CD4-positive, alpha-beta T cell treated with Interleukin-6 at 100 ng/mL for 8 hours (primary cell): ENCODE measurements around the gene POU6F2.

Source experiments
- DNase-seq: peaks from one replicate; pipeline ENCODE4 v3.0.0-alpha.2; 2020; ENCODE audit warnings: mixed read lengths, low spot score

Gene POU6F2

DNA sequence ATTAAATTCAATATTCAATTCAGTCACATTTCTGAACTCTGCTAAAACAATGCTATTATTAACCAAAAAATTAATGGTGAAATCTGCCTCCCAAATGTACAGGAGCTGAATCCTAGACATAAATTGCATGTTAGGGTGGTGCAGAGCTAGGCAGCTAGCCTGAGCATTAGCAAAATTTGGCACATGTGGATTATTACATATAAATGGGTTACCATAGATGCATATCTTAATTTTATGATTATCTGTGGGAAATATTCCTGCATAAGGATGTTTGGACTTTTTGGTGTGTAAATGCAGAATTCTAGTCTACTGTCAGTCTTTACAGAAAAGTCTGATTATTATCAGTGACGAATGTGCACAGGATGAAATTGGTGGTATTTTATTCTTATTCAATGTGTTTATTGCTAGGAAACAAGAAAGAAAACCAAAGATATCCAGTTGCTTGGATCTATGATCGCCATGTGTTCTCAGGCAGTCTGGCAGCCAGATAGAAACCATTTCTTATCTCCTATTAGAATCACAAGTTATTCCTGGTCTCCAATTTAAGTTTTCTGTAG, 150.7 kb downstream of the POU6F2 start:
- DNase-seq = no peak

DNA sequence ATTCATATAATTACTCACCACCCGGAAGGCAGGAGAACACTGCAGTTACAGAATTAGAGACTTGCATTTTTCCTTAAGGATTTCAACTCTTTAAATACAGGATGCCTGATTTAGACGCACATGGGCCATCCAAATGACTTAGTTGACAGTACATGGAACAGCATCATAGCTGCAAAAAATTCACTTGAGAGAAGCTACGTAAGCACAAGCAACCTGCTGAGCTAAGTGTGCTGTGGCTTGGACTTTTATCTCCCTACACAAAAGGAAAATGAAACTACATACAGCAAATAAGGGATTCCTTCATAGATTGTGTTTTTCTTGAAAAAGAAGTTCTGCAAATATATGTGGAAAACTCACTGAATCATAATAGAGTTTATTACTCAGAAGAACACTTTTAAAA, 152.6 kb downstream of the POU6F2 start:
- no peak for DNase-seq

DNA sequence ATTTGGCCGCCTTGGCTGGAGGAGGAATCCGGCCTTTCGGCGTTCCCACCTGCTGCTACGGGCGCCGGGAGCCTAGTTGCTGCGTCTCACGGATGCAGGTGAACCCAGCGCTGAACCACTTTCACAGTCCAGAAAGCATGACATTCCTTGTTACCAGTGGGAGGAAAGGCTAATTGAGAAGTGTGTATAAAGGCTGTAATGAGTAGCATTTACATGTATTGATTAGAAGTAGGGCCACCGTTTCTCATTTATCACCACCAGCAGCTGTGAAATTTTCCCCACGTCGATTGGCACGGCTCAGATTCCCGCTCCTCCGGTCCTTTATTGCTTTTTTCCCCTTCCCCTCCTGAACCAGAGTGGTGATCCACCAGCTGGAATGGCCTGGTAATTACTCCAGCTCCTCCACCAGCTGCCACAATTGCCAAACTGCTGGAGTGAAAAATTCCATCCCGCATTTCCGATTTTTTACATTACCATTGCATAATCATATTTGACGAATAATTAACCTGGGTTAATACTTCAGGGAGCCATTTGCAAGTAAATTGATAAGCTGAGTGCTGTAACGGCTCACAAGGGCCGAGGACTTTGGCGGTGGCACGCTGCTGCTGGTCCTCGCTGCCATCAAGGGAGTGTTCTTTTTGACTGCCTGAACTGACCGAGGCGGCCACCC, 153.3 kb downstream of the POU6F2 start:
- no peak for DNase-seq

DNA sequence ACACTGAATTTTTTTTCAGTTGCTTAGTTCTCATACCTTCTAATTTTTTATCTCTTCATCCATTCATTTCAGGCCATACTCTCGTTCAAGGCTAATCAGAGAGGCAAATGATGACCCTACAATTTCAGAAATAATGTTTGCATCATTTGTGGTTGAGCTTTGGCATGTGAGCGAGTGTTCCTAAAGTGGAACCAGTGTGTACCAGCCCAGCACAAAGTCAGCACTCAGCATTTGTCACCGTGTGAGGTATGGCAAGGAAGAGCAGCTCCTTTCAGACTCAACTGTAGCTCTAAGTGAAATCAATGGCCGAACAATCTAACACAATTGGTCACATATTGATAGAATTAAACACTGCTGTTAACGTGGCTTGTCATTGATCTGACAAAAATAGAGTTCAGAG, 154.6 kb downstream of the POU6F2 start:
- no peak for DNase-seq

DNA sequence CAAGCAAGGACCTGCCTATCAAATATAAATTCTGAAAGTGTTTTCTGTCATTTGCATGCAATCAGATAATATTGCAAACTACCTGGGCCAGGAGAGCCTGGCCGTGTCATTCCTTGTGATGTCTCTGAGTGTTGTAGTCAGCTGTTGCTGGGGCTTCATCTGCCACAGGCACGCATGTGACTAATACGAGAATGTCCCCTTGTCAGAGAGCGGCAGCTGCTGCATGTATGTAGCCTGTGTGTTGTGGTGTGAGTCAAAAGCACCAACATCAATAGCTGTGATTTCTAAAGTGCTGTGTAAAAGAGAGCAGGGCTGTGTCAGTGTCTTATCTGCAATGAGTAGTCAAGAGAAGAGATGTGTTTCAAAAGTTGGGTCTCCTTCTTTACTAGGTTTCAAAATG, 155.4 kb downstream of the POU6F2 start:
- no peak for DNase-seq

DNA sequence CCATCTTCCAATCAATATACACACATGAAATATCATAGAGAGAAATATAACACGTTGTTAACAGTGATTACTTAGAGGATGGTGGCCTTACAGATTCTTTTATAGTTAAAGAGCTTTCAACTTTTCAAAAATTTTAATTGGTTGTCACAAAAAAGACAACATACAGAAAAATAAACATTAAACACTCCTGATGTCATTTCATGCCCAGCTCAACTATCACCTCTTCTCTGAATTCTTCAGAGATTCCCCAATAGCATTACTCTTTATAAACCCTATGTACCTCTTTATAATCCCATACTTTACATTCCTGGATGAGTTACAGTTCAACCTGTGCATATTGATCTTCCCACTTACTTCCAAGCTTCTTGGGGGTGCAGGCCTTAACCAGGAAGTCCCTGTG, 159.8 kb downstream of the POU6F2 start:
- DNase-seq = no peak

DNA sequence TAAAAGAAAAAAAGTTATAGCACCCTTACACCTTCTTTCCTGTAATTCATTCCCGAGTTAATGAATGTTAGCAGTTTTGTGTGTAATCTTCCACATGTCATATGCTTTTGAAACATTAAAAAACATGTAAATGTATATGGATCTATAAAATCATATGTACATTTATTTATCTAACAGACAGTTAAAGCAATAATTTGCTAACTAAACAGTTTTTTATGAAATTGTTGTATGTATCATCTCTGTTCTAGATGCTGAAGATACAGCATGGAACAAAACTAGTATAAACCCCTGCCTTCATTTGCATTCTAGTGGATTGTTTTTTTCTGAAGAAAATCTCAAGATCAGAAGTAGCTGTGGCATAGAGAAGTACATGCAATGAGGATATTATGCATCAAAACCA, 165.0 kb downstream of the POU6F2 start:
- DNase-seq = no peak

DNA sequence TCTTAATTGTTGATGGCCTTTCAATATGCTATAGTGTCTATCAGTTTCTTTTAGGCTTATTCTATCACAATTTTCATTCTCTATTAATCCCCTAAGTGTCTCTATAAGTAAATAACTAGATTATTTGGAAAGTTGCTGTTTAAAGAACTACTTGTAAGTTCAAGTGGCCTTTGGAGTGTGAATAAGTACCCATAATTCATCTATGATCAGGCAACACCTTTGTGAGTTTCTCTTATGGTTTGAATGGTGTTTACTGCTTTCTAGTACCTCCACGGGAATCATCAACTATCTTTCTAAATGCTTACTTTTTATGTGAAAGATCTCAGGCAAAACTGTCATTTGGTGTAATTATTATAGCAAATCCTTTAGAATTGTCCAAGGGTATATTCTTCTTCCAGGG, 166.7 kb downstream of the POU6F2 start:
- DNase-seq = no peak

DNA sequence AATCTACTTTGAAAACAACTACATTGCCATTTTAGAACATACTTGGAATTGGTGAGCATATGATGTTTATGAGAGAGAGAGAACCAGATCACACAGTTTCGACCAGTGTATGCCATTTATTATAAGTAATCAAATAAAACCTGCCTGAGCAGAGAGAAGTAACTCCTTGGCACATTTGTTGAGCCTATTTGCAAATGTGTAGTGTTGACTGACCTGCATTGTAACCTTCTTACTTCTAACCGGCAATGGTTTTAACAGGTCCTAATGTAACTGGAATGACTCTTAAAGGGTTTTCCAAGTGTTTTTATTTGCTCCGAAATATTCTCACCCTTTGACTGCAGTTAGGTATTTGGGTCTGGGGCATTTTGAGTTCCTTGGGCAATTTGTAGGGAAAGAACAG, 167.6 kb downstream of the POU6F2 start:
- no peak for DNase-seq

DNA sequence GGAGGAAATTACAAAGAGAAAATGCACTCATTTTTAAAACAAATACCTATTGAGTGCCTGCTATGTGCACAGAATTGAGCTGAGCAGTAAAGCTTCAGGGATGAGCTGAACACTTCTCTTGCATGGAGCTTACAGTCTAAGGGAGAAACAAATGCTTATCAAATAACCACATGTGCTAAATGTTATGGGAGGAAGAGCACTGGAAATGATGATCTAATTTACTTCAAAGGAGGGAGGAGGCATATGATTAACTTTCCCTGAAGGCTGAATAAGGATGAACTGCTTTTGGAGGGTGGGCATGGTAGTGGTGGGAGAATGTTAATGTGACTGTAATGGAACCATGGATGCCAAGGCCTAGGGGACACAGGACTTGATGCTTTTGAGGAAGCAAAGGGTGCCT, 168.2 kb downstream of the POU6F2 start:
- DNase-seq = no peak

DNA sequence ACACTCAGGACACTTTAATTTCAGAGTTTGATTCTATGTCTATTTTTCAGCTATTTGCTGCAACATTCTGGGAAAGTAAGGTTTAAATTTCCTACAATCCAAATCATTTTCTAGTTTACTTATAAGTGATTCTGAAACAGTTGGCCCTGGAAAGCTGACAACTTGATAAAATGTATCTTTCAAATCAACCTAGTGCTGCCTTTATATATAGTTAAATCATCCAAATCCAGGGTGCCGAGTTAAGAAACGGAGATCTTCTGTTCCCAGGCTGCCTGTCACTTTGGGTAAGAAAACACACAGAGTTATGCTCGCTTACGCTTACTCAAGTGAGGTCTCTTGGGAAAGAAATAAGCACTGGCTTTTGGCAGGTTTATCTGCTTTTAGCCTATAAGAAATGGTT, 175.0 kb downstream of the POU6F2 start:
- no peak for DNase-seq

DNA sequence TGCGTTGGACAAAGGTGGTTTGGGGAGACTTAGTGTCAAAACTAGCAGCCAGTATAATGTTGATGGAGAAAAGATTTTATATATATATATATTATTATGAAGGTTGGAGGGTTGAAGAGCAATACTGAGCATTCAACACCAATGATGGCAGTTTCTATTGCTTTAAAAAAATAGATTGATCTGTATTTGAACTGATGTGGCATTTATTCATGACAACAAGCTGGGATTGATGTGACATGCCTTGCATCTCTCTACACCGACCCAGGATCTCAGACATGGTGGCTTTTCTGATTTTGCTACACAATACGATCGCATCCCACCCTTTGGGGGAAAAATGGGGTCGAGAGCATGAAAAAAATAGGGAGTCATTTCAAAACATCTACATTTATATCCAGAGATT, 175.4 kb downstream of the POU6F2 start:
- no peak for DNase-seq

DNA sequence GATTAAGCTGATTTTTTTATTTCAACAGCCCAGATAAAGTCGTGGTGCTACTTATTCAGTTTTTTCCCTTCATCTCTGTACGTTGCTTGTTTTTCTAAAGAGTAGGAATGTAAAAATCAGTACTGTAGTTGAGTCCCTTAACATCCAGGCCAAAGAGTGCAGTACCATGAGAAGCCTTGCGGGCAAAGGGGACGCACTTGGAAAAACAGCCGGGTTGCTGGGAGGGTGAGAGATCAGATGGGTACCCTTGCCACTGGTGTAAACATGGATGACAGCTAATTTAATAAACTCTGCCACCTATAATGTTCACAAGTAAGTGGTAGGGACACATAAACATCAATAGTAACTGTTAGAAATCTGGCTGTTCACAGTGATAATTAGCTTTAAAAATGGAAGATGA, 175.9 kb downstream of the POU6F2 start:
- no peak for DNase-seq

DNA sequence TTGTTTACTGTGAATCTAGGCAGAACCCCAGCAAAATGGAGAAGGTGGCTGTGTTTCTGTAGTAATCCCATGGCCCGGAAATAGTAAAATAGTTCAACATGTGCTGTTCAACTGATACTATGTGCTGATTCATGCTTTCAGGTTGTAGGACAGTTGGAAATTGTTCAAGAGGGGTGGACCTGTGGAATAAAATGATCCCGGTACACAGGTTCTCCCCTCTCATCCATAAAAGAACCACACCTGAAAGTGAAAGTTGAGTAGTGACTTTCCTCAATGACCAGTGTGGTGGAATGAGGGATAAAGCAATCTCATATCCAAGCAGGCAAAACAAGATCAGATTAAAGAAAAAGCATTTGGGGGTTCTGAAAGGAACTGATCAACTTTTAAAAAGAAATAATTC, 177.1 kb downstream of the POU6F2 start:
- no peak for DNase-seq

DNA sequence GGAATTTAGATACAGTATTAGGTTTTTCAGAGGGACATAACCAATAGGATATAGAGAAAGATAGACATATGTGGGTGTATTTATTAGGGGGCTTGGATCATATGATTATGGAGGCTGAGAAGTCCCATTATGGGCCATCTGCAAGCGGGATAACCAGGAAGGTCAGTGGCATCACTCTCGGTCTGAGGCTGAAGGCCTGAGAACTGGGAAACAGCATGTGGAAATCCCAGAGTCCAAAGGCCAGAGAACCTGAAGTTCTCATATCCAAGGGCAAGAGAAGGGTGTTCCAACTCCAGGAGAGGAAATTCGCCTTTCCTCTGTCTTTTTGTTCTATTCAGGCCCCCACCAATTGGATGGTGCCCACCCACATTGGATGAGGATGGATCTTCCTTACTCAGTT, 180.7 kb downstream of the POU6F2 start:
- DNase-seq = no peak

DNA sequence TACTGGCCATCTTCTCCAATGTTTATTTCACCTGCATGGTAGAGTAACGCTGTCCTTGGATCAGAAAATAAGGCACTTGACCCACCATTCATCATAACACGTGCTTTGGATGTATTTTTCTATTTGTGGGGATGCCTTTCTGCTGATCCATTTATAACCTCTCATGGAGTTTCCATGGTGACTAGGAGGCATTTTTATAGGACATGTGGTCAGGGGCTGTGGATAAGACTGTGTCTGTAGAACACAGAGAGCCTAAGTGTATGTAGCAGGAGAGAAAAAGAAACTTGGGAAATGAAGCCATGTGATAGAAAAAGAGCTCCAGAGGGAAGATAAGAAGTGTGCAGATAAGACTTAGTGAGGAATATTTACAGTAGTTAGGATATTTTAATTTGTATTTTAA, 184.2 kb downstream of the POU6F2 start:
- no peak for DNase-seq

DNA sequence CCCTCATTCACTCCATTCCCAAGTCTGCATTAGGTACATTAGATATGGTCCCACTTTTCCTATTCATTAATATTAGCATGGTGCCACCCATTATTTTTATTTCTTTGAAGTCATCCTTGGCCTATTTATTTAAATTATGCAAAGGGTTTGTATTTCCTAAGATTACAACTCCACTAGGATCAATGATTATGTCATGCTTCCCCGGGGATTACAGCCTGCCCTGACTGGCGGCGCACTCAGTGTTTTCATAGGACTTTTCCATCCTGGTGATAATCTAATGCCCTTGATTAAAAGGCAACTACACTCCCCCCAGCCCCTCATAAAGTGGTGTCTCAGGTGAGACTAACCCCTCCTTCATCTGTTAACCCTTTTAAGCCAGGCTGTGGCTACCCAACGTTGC, 187.2 kb downstream of the POU6F2 start:
- no peak for DNase-seq

DNA sequence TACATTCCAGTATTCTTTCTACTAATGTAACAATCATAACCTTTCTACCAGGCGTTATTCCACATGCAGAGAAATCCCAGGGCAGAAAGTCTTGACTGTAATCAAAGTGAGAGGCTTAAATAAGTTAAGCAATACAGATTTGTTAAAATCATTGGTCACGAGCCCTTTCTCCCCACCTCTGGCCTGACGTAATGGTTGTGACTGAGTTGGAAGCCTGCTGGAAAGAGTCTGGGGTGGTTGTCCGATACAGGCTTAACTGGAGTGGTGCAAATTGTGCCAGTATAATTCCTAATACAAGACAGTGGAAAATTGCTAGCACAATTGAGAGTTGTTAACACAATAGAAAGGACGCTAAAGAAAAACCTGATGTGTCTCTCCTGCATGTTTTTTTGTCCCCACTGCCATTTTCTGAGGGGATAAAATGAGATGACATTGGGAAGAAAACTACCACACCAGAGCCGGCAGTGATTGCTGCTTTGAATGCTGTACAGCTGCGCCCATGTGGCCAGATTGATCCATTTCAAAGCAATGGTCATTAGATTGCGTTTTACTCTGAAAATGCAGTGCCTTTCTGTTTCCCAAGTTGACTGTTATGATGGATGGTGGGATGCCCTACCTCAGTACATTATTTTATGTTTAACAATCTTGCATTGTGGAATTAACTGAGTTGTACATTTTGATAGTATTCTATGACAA, 190.8 kb downstream of the POU6F2 start:
- DNase-seq = no peak

DNA sequence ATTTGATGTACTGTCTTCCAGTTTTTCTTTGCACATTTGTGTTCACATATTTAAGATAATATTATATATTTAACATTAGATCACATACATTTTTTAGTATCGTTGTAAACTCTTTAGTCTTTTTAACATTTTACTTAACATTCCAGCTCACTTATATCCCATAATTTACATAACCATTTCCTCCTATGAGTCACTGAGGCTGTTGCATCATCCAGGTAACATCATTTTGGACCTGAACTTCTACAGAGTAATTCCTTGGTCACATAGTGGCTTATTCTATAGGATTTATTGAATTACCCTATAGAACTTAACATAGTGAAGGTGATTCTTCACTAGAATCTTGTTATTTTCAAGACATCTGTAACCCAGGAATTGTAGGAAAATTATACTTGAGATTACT, 194.4 kb downstream of the POU6F2 start:
- DNase-seq = no peak

DNA sequence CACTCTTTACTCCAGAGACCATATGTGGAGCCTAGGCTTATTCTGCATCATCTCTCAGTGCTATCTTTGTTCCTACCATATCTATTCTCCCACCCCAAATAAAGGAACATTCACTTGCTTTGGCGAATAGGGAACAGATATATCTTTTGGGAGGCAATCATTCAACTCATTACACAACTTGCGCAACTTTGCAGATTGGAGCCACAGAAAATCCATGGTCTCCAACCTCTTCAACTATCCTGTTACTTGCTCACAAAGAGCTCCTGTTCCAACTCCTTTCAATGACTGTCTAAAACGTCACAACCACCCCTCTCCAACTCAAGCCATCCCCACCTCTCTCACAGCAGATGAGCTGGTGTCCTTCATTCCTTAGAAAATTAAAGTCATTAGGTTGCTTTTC, 203.7 kb downstream of the POU6F2 start:
- no peak for DNase-seq

DNA sequence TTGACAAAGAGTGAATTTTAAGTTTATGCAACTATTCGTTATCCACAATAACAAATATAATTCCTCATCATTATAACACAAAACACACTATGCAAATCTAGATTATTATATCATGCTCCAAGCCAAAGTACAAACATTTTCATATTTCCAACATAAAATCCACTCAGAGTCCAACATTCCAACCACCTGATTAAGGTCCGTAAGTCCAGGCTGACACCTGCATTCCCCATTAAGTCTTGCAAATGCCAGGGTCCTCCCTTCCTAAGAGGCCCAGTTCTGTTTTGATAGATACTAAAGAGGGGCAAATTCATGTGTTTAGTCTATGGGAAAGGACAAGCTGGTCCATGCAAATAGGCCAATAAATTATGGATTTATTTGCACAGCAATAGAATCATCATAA, 206.1 kb downstream of the POU6F2 start:
- no peak for DNase-seq

DNA sequence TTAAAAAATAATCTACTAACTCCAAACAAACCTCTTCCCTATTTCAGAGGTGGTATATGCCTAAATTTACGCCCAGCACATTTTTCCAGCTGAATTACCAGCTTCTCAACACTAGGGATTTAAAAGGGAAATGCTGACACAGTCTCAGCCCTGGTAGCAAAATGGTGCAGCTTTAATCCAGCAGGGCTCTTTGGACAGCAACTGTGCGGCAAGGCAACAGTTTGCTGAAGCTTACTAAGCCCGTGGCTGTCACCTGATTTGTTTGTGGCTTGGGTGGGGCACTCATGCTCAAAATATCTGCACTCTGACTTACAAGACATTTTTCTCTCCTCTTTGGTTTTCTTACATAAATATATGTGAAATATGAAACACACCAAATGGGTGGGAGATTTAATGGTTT, 206.7 kb downstream of the POU6F2 start:
- no peak for DNase-seq

DNA sequence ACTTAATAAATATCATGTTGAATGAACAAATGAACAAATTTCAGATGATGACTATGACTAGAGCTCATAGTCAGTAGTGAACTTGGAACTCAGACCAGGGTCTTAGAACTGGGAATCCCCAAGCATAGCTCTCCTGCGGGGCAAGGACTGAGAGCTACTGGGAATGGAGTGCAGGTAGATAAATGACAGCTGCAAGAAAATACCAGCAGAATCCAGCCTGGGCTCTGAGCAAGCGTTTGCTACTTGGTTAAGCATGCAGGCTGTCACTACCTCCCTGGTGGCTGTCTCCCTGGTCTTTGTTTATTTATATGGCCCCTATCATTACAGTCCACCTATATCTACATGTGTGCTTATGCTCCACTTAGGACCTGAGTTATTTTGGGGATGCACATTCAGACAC, 208.4 kb downstream of the POU6F2 start:
- DNase-seq = no peak

DNA sequence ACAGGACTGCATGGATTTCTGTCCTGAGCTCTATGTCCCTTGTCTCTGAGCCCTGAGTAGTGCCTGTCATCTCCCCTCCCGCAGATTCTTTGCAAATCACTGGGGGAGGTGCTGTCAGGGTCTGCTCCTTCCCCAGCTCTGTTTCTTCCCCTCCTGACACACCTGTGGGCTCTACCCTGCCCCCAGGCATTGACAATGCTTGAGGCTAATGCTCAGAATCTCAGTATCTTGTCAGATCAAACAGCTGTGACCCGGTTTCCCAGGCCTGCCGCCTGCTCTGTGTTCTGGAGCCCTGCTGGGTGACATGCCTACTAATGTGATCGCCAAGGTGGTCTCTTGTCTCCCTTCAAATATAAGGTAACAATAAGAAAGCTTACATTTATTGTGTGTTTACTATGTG, 209.0 kb downstream of the POU6F2 start:
- DNase-seq = no peak
